GM12891 (cell line): ENCODE results near the gene SFXN5.

Experiments used
- POLR2AphosphoS5 ChIP-seq: IDR thresholded peaks from 2 replicates; pipeline ENCODE4 v1.6.1; 2011; ENCODE audit warnings: low read depth, low read length, control low read depth
- TAF1 ChIP-seq: IDR thresholded peaks from 2 replicates; pipeline ENCODE4 v1.6.1; 2011; ENCODE audit warnings: low read depth, low read length, control low read depth

GRCh38 chr2:72900191-72900825 is 171.2 kb downstream of the SFXN5 start:
- TF ChIP-seq POLR2AphosphoS5 (no peak), TAF1 (no peak)
